ENCODE data around the gene SPOCK3.

- TF ChIP-seq CTCF (IDR thresholded peaks at IDR 0.05) = no peak
- TF ChIP-seq POLR2A (IDR thresholded peaks at IDR 0.05) = no peak
Measured at GRCh38 chr4:166957451-166957850, 276.8 kb downstream of the SPOCK3 start.
